Loucy (cell line): ENCODE data around the gene CRTC1.

Source experiments
- CTCF ChIP-seq: fragments of 200-600 bp; sonication (generic); conservative IDR thresholded peaks from 2 replicates; pipeline ENCODE4 v1.5.1; 2014; ENCODE audit warnings: mild to moderate bottlenecking, antibody characterized with exemption, low read length
- EZH2phosphoT487 ChIP-seq: fragments of 200-600 bp; IDR thresholded peaks from 2 replicates; pipeline ENCODE4 v1.6.1; 2018; ENCODE audit warnings: antibody characterized with exemption, mild to moderate bottlenecking, moderate library complexity, borderline replicate concordance

GRCh38 chr19:18761531-18762110 is 78.1 kb downstream of the CRTC1 start:
- no peak for TF ChIP-seq CTCF
- no peak for TF ChIP-seq EZH2phosphoT487
